Thoracic aorta (tissue), 2 donors: ENCODE data around the gene FERMT3. TPM values are rescaled to one million over a fixed set of nuclear protein-coding genes. Genes with fewer than 3 reads are reported as not detected.
A peak's percentile ranks its signal among the peaks of the same experiment; 100 is the strongest.

Experiments
- ATAC-seq: fragments of 150-250 bp; one replicate; pipeline ENCODE4 v1.8.0; 2017; ENCODE audit warnings: low read depth; ENCODE audit not compliant: insufficient number of reproducible peaks, low FRiP score
- DNase-seq: peaks from one replicate; pipeline ENCODE4 v3.0.0-alpha.2; 2020; ENCODE audit warnings: low spot score
- H3K27ac ChIP-seq, 2 donors: fragments of 200-600 bp; sonication (generic); 1 replicate in 1 of 2; 2 replicates in 1 of 2; pipeline ENCODE4 v1.5.1; 2016; ENCODE audit warnings: mild to moderate bottlenecking in 2 of 2, moderate library complexity in 2 of 2
- H3K27me3 ChIP-seq: fragments of 200-600 bp; sonication (generic); replicated peaks from 2 replicates; pipeline ENCODE4 v1.6.0; 2016; ENCODE audit warnings: mild to moderate bottlenecking; ENCODE audit not compliant: insufficient read depth
- H3K36me3 ChIP-seq: fragments of 200-600 bp; sonication (generic); one replicate; pipeline ENCODE4 v1.5.1; 2016
- H3K4me1 ChIP-seq, 2 donors: fragments of 200-600 bp; sonication (generic); 1 replicate in 1 of 2; 2 replicates in 1 of 2; pipeline versions ENCODE4 v1.5.1 to v1.6.0; 2016; ENCODE audit warnings: low read depth in 2 of 2, mild to moderate bottlenecking in 1 of 2; ENCODE audit not compliant: control insufficient read depth in 1 of 2
- H3K4me3 ChIP-seq: fragments of 200-600 bp; sonication (generic); 2 replicates; pipeline ENCODE4 v1.5.1; 2016; ENCODE audit warnings: mild to moderate bottlenecking
- H3K9me3 ChIP-seq: fragments of 200-600 bp; sonication (generic); 2 replicates; pipeline ENCODE4 v1.5.1; 2016
- CTCF ChIP-seq: fragments of 200-600 bp; sonication (generic); IDR thresholded peaks from one replicate; pipeline ENCODE4 v1.5.1; 2019; ENCODE audit warnings: antibody characterized with exemption
- total RNA-seq, 2 donors: library from RNA; depleted of rRNA; stranded (reverse); fragments of >200 nt; gene quantifications; one replicate each; pipeline versions ENCODE4 v1.1.0 to v1.2.3, GENCODE V29; 2016

FERMT3 gene
- total RNA-seq, 2 donors from 2014 or later: 47.2 to 66.6 TPM

- TF ChIP-seq CTCF: no peak
- Histone ChIP-seq H3K27me3 (no peaks in the 10 kb centered on the region), H3K4me1 (peaks cover 16 to 41% of the 10 kb centered on the region in 2 donors), H3K27ac (peak overlapping the region; percentile 41 to 49), H3K36me3 (peaks cover 11% of the 10 kb centered on the region), H3K9me3 (no peaks in the 10 kb centered on the region), H3K4me3 (no peak overlapping the region)
- ATAC-seq: no peak
- no peak for DNase-seq
Observed at GRCh38 chr11:64186492-64187165, 19.9 kb upstream of the FERMT3 start.

GRCh38 chr11:64192434-64192833, 14.1 kb upstream of the FERMT3 start:
- Histone ChIP-seq H3K27me3 (no peaks in the 10 kb centered on the region), H3K4me3 (no peak overlapping the region), H3K36me3 (peaks cover 55% of the 10 kb centered on the region), H3K9me3 (no peaks in the 10 kb centered on the region), H3K4me1 (peaks cover 0 to 11% of the 10 kb centered on the region in 2 donors), H3K27ac (no peak overlapping the region)
- no peak for DNase-seq
- no peak for ATAC-seq
- no peak for TF ChIP-seq CTCF

- Histone ChIP-seq H3K4me3 (no peak overlapping the region), H3K4me1 (no peaks in the 10 kb centered on the region), H3K36me3 (peaks cover 82% of the 10 kb centered on the region), H3K27me3 (no peaks in the 10 kb centered on the region), H3K9me3 (no peaks in the 10 kb centered on the region), H3K27ac (no peak overlapping the region)
- ATAC-seq (no peak), DNase-seq (no peak)
- no peak for TF ChIP-seq CTCF
Observed at GRCh38 chr11:64196626-64197025, 9.9 kb upstream of the FERMT3 start.

- ATAC-seq (no peak), DNase-seq (no peak)
- Histone ChIP-seq H3K9me3 (no peaks in the 10 kb centered on the region), H3K27me3 (no peaks in the 10 kb centered on the region), H3K4me3 (no peak overlapping the region), H3K4me1 (no peaks in the 10 kb centered on the region), H3K27ac (no peak overlapping the region), H3K36me3 (peaks cover 87% of the 10 kb centered on the region)
- TF ChIP-seq CTCF: no peak
Observed at GRCh38 chr11:64198511-64198910, 8.0 kb upstream of the FERMT3 start.

GRCh38 chr11:64201543-64201942, 5.0 kb upstream of the FERMT3 start:
- Histone ChIP-seq H3K4me1 (no peaks in the 10 kb centered on the region), H3K36me3 (peaks cover 66% of the 10 kb centered on the region), H3K27ac (no peak overlapping the region), H3K4me3 (no peak overlapping the region), H3K27me3 (no peaks in the 10 kb centered on the region), H3K9me3 (no peaks in the 10 kb centered on the region)
- no peak for TF ChIP-seq CTCF
- ATAC-seq (no peak), DNase-seq (no peak)
